Fibroblast of lung (primary cell): ENCODE data around the gene IKZF3. TPM values are rescaled to one million over a fixed set of nuclear protein-coding genes. Genes with fewer than 3 reads are reported as not detected.
"Not testable (repeated sequence)": the region's sequence is repeated elsewhere in the genome, so short reads cannot be mapped to it uniquely, and the experiment has no call there.

Experiments used
- DNase-seq, 2 donors: peaks; one replicate each; pipeline versions ENCODE4 v3.0.0 to v3.0.0-alpha.2; 2010; ENCODE audit warnings: low read depth in 2 of 2
- H2AFZ ChIP-seq: 2 replicates; pipeline ENCODE4 v1.5.1; 2012; ENCODE audit warnings: low read length, control low read depth, inconsistent platforms
- H3K27ac ChIP-seq: 2 replicates; pipeline ENCODE4 v1.5.1; 2011; ENCODE audit warnings: low read length, control low read depth; ENCODE audit not compliant: insufficient read depth
- H3K27me3 ChIP-seq: 2 replicates; pipeline ENCODE4 v1.5.1; 2011; ENCODE audit warnings: mild to moderate bottlenecking, low read length; ENCODE audit not compliant: control insufficient read depth, insufficient read depth
- H3K36me3 ChIP-seq: 2 replicates; pipeline ENCODE4 v1.5.1; 2011; ENCODE audit warnings: low read length; ENCODE audit not compliant: control insufficient read depth, insufficient read depth
- H3K4me1 ChIP-seq: 2 replicates; pipeline ENCODE4 v1.5.1; 2011; ENCODE audit warnings: low read length; ENCODE audit not compliant: control insufficient read depth, insufficient read depth; ENCODE audit errors: extremely low read depth
- H3K4me2 ChIP-seq: 2 replicates; pipeline ENCODE4 v1.5.1; 2011; ENCODE audit warnings: low read length, control low read depth; ENCODE audit not compliant: insufficient read depth; ENCODE audit errors: extremely low read depth
- H3K4me3 ChIP-seq, 4 experiments: fragments of 200-600 bp in 1 of 4; sonication (generic) in 1 of 4; replicated peaks in 1 of 4; 2 replicates each; pipeline ENCODE4 v1.5.1; 2011 to 2016; ENCODE audit warnings: low read length in 4 of 4, low read depth in 3 of 4, mild to moderate bottlenecking in 3 of 4, control low read depth in 2 of 4, inconsistent platforms in 1 of 4, mixed read lengths in 1 of 4; ENCODE audit not compliant: insufficient read depth in 1 of 4; ENCODE audit errors: control extremely low read depth in 1 of 4
- H3K79me2 ChIP-seq: 2 replicates; pipeline ENCODE4 v1.5.1; 2012; ENCODE audit warnings: mild to moderate bottlenecking, low read length, inconsistent platforms; ENCODE audit not compliant: control insufficient read depth, insufficient read depth
- H3K9ac ChIP-seq: 2 replicates; pipeline ENCODE4 v1.5.1; 2011; ENCODE audit warnings: mild to moderate bottlenecking, low read length, control low read depth; ENCODE audit not compliant: insufficient read depth
- H3K9me3 ChIP-seq: 2 replicates; pipeline ENCODE4 v1.5.1; 2012; ENCODE audit warnings: low read depth, low read length; ENCODE audit not compliant: control insufficient read depth, insufficient read depth
- H4K20me1 ChIP-seq: 2 replicates; pipeline ENCODE4 v1.5.1; 2011; ENCODE audit warnings: low read length; ENCODE audit not compliant: control insufficient read depth, insufficient read depth; ENCODE audit errors: extremely low read depth
- CTCF ChIP-seq, 2 donors: IDR thresholded peaks in 1 of 2; conservative IDR thresholded peaks in 1 of 2; 1 replicate in 1 of 2; 2 replicates in 1 of 2; pipeline ENCODE4 v1.5.1; 2011 to 2012; ENCODE audit warnings: low read length in 2 of 2, control low read depth in 1 of 2, inconsistent platforms in 1 of 2, low read depth in 1 of 2, mild to moderate bottlenecking in 1 of 2
- EZH2 ChIP-seq: IDR thresholded peaks from 2 replicates; pipeline ENCODE4 v1.5.1; 2012; ENCODE audit warnings: low read length, control low read depth, mild to moderate bottlenecking; ENCODE audit errors: missing control alignments
- polyA plus RNA-seq, 2 donors: library from polyadenylated mRNA; depleted of rRNA in 1 of 2; stranded (reverse) in 1 of 2; unstranded in 1 of 2; fragments of >200 nt; gene quantifications; 2 replicates each; pipeline ENCODE4 v1.2.1, GENCODE V29; 2011 to 2012; ENCODE audit warnings: missing spikeins in 1 of 2
- total RNA-seq: library from RNA; depleted of rRNA; stranded (reverse); fragments of >200 nt; gene quantifications from 2 replicates; pipeline ENCODE4 v1.2.1, GENCODE V29; 2014

IKZF3 gene
- total and polyA plus RNA-seq, 2 donors (not counting 1 experiment from before 2014, with no cell fraction given), result not detected

- Histone ChIP-seq H3K4me3 (no peak overlapping the region), H3K79me2 (no peaks in the 10 kb centered on the region), H4K20me1 (no peaks in the 10 kb centered on the region), H3K36me3 (no peaks in the 10 kb centered on the region), H3K27ac (no peak overlapping the region), H3K27me3 (no peaks in the 10 kb centered on the region), H2AFZ (no peak overlapping the region), H3K9me3 (no peaks in the 10 kb centered on the region), H3K4me2 (no peak overlapping the region), H3K4me1 (peaks cover 2% of the 10 kb centered on the region), H3K9ac (no peak overlapping the region)
- no peak for TF ChIP-seq EZH2
- TF ChIP-seq CTCF (conservative IDR thresholded peaks at IDR 0.05 in 1 of 2, IDR thresholded peaks at IDR 0.05 in 1 of 2; ENCODE audit: low read depth in 1 of 2, low read length in 2 of 2), result no peak
- no peak for DNase-seq
Measured at GRCh38 chr17:39750131-39751015, 113.7 kb downstream of the IKZF3 start.

- H3K9ac ChIP-seq, H2AFZ ChIP-seq, H3K36me3 ChIP-seq, H3K9me3 ChIP-seq, H3K27ac ChIP-seq, H3K4me1 ChIP-seq, H3K4me3 ChIP-seq, DNase-seq, H4K20me1 ChIP-seq, H3K27me3 ChIP-seq, H3K4me2 ChIP-seq, H3K79me2 ChIP-seq: not testable (repeated sequence)
Measured at GRCh38 chr17:39748444-39749034, 115.6 kb downstream of the IKZF3 start.

DNA sequence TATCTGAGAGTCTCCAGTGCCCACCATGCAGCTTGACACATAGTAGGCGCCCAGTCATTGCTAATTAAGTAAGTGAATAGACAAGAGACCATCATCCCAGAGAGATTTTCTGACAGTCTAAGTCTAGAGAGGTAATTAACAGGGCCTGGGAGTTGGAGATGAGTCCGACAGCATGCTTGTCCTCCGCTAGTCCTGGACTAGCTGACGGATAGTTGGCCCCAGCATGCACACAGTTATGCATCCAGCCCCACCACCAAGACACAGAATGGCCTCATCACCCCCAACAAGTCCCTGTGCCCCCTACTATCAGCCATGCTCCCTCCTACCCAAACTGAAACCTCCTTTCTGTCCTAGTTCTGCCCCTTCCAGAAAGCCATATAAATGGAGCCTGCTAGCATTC, 116.4 kb downstream of the IKZF3 start:
- Histone ChIP-seq H3K27ac (no peak overlapping the region), H3K9ac (no peak overlapping the region), H4K20me1 (no peaks in the 10 kb centered on the region), H3K36me3 (no peaks in the 10 kb centered on the region), H3K9me3 (no peaks in the 10 kb centered on the region), H2AFZ (no peak overlapping the region), H3K4me1 (no peaks in the 10 kb centered on the region), H3K4me2 (no peak overlapping the region), H3K4me3 (no peak overlapping the region), H3K27me3 (peaks cover 2% of the 10 kb centered on the region), H3K79me2 (no peaks in the 10 kb centered on the region)
- TF ChIP-seq EZH2 (no peak), CTCF (conservative IDR thresholded peaks at IDR 0.05 in 1 of 2, IDR thresholded peaks at IDR 0.05 in 1 of 2; ENCODE audit: low read depth in 1 of 2, low read length in 2 of 2) (no peak)
- DNase-seq, result no peak
